Keratinocyte (primary cell): Measurements from ENCODE around the gene SCYGR8. TPM values are rescaled to one million over a fixed set of nuclear protein-coding genes. Genes with fewer than 3 reads are reported as not detected.

Experiments
- DNase-seq: peaks from one replicate; pipeline ENCODE4 v3.0.0-alpha.2; 2011; ENCODE audit warnings: low read depth, missing footprints, low spot score
- FAIRE-seq: peaks from 2 replicates; lab custom pipeline; 2011; peaks lifted over from hg19 to GRCh38; lab: Jason Lieb, UNC
- H2AFZ ChIP-seq: 2 replicates; pipeline ENCODE4 v1.6.0; 2012; ENCODE audit warnings: low read length, control low read depth, inconsistent platforms; ENCODE audit not compliant: control insufficient read depth
- H3K27ac ChIP-seq: 2 replicates; pipeline ENCODE4 v1.5.1; 2011; ENCODE audit warnings: low read length; ENCODE audit not compliant: control insufficient read depth, insufficient read depth
- H3K27me3 ChIP-seq: 3 replicates; pipeline ENCODE4 v1.6.0; 2011; ENCODE audit warnings: low read length; ENCODE audit not compliant: control insufficient read depth, insufficient read depth; ENCODE audit errors: extremely low read depth
- H3K36me3 ChIP-seq, 2 experiments: 2 replicates in 1 of 2; 3 replicates in 1 of 2; pipeline ENCODE4 v1.5.1; 2011; ENCODE audit warnings: low read length in 2 of 2, mild to moderate bottlenecking in 1 of 2; ENCODE audit not compliant: control insufficient read depth in 2 of 2, insufficient read depth in 2 of 2; ENCODE audit errors: extremely low read depth in 1 of 2
- H3K4me1 ChIP-seq: 3 replicates; pipeline ENCODE4 v1.5.1; 2011; ENCODE audit warnings: low read length; ENCODE audit not compliant: control insufficient read depth, insufficient read depth; ENCODE audit errors: extremely low read depth
- H3K4me2 ChIP-seq: 3 replicates; pipeline ENCODE4 v1.6.0; 2011; ENCODE audit warnings: low read depth, low read length; ENCODE audit not compliant: control insufficient read depth, insufficient read depth; ENCODE audit errors: extremely low read depth
- H3K4me3 ChIP-seq, 3 experiments: fragments of 200-600 bp in 1 of 3; sonication (generic) in 1 of 3; 2 replicates in 2 of 3; 3 replicates in 1 of 3; pipeline ENCODE4 v1.5.1; 2011 to 2016; ENCODE audit warnings: low read length in 3 of 3, mild to moderate bottlenecking in 3 of 3, control low read depth in 2 of 3, inconsistent platforms in 1 of 3, low read depth in 1 of 3, mixed read lengths in 1 of 3, mixed run types in 1 of 3, moderate library complexity in 1 of 3; ENCODE audit not compliant: control insufficient read depth in 2 of 3, insufficient read depth in 2 of 3; ENCODE audit errors: extremely low read depth in 1 of 3
- H3K79me2 ChIP-seq: 2 replicates; pipeline ENCODE4 v1.6.0; 2012; ENCODE audit warnings: low read length; ENCODE audit not compliant: control insufficient read depth, insufficient read depth
- H3K9ac ChIP-seq: 3 replicates; pipeline ENCODE4 v1.6.0; 2011; ENCODE audit warnings: low read length; ENCODE audit not compliant: control insufficient read depth, insufficient read depth; ENCODE audit errors: extremely low read depth
- H3K9me1 ChIP-seq: 3 replicates; pipeline ENCODE4 v1.6.0; 2011; ENCODE audit warnings: low read length; ENCODE audit not compliant: control insufficient read depth, insufficient read depth; ENCODE audit errors: extremely low read depth
- H3K9me3 ChIP-seq: 2 replicates; pipeline ENCODE4 v1.5.1; 2012; ENCODE audit warnings: low read depth, low read length; ENCODE audit not compliant: control insufficient read depth
- H4K20me1 ChIP-seq: 3 replicates; pipeline ENCODE4 v1.6.0; 2011; ENCODE audit warnings: low read length; ENCODE audit not compliant: control insufficient read depth, insufficient read depth; ENCODE audit errors: extremely low read depth
- CTCF ChIP-seq, 3 experiments: IDR thresholded peaks in 1 of 3; conservative IDR thresholded peaks in 1 of 3; optimal IDR thresholded peaks in 1 of 3; 2 replicates in 2 of 3; 3 replicates in 1 of 3; pipeline versions ENCODE3 to v1.5.1; 2011; ENCODE audit warnings: low read length in 3 of 3, mild to moderate bottlenecking in 3 of 3, moderate library complexity in 2 of 3, control low read depth in 1 of 3, inconsistent platforms in 1 of 3; ENCODE audit not compliant: insufficient read depth in 2 of 3; ENCODE audit errors: extremely low read depth in 1 of 3
- EZH2 ChIP-seq: IDR thresholded peaks from one replicate; pipeline ENCODE4 v1.6.1; 2012; ENCODE audit warnings: inconsistent platforms, mild to moderate bottlenecking, low read length, moderate library complexity
- dilution Hi-C: fragments of 300-500 bp; cut with MboI; formaldehyde crosslinking; loops from one replicate; pipeline ENCODE4 v1.7.0; 2020; ENCODE audit warnings: low sequenced_read_pairs; ENCODE audit not compliant: extremely low pct_ligation_motif_present
- polyA plus RNA-seq, 5 experiments: library from polyadenylated mRNA; depleted of rRNA in 3 of 5; stranded (reverse) in 3 of 5; stranded (forward) in 1 of 5; unstranded in 1 of 5; fragments of >200 nt; gene quantifications; 1 replicate in 1 of 5; 2 replicates in 3 of 5; 3 replicates in 1 of 5; pipeline versions ENCODE4 v1.2.1 to v1.2.3, GENCODE V29; 2011 to 2012; ENCODE audit warnings: missing spikeins in 2 of 5, low read depth in 1 of 5, low replicate concordance in 1 of 5

Gene SCYGR8
- polyA plus RNA-seq, 1 donor (not counting 4 experiments of a cell fraction or from before 2014, with no cell fraction given), result not detected

- Histone ChIP-seq H3K4me3 (no peak overlapping the region), H3K4me1 (peaks cover 3% of the 10 kb centered on the region), H2AFZ (no peak overlapping the region), H3K4me2 (no peak overlapping the region), H3K9ac (no peak overlapping the region), H3K9me1 (no peaks in the 10 kb centered on the region), H4K20me1 (no peaks in the 10 kb centered on the region), H3K9me3 (no peaks in the 10 kb centered on the region), H3K27me3 (no peaks in the 10 kb centered on the region), H3K36me3 (no peaks in the 10 kb centered on the region), H3K79me2 (no peaks in the 10 kb centered on the region), H3K27ac (no peak overlapping the region)
- TF ChIP-seq EZH2 (no peak), CTCF (optimal IDR thresholded peaks at IDR 0.05 in 1 of 3, IDR thresholded peaks at IDR 0.05 in 1 of 3, conservative IDR thresholded peaks at IDR 0.05 in 1 of 3; ENCODE audit: extremely low read depth in 1 of 3, insufficient read depth in 2 of 3, low read length in 3 of 3) (no peak)
- DNase-seq (no peak), FAIRE-seq (no peak)
- dilution Hi-C loops, result no loop called here
These were observed 36.1 kb downstream of the SCYGR8 start for GRCh38 chr2:227781841-227782240.

- no peak overlapping the region for H3K27ac ChIP-seq
- no peak for FAIRE-seq
- dilution Hi-C loops, result no loop called here
These were observed 37.1 kb downstream of the SCYGR8 start for GRCh38 chr2:227782804-227783203.

More at GRCh38 chr2:227782804-227783203, 37.1 kb downstream of the SCYGR8 start:
- TF ChIP-seq EZH2 (no peak), CTCF (optimal IDR thresholded peaks at IDR 0.05 in 1 of 3, IDR thresholded peaks at IDR 0.05 in 1 of 3, conservative IDR thresholded peaks at IDR 0.05 in 1 of 3; ENCODE audit: extremely low read depth in 1 of 3, insufficient read depth in 2 of 3, low read length in 3 of 3) (no peak)
- Histone ChIP-seq H2AFZ (no peak overlapping the region), H3K4me2 (no peak overlapping the region), H4K20me1 (no peaks in the 10 kb centered on the region), H3K27me3 (no peaks in the 10 kb centered on the region), H3K9me3 (no peaks in the 10 kb centered on the region), H3K79me2 (no peaks in the 10 kb centered on the region), H3K9me1 (no peaks in the 10 kb centered on the region), H3K4me3 (no peak overlapping the region), H3K4me1 (peaks cover 3% of the 10 kb centered on the region), H3K9ac (no peak overlapping the region), H3K36me3 (no peaks in the 10 kb centered on the region)
- no peak for DNase-seq
